ENCODE measurements around the gene SHC2.
"Not testable (repeated sequence)": the region's sequence is repeated elsewhere in the genome, so short reads cannot be mapped to it uniquely, and the experiment has no call there.

GRCh38 chr19:380618-381219 is 80.1 kb downstream of the SHC2 start:
- not testable (repeated sequence) for TF ChIP-seq CTCF, POLR2A (IDR thresholded peaks at IDR 0.05)

Data from adrenal gland (tissue), 5 donors.